Stimulated activated effector memory CD8-positive, alpha-beta T cell treated with anti-CD3 and anti-CD28 coated beads, Interleukin-12 subunit alpha, Interleukin-12 subunit beta, amount 100 ng/mL, for 72 hours (primary cell): ENCODE data around the gene GPR183.

ENCODE experiments used
- ATAC-seq: fragments of 150-1000 bp; cut with Tn5 transposase; 2 replicates; pipeline ENCODE4 v1.10.0; 2021
- DNase-seq, 2 donors: peaks; one replicate each; pipeline ENCODE4 v3.0.0; 2021 to 2022; ENCODE audit warnings: low spot score in 2 of 2
- H3K27ac Mint-ChIP-seq: one replicate; pipeline ENCODE4 v1.8.0; 2022; ENCODE audit warnings: mild to moderate bottlenecking, mixed read lengths
- H3K36me3 Mint-ChIP-seq: one replicate; pipeline ENCODE4 v1.8.0; 2022; ENCODE audit warnings: mild to moderate bottlenecking, mixed read lengths
- H3K4me1 Mint-ChIP-seq: one replicate; pipeline ENCODE4 v1.8.0; 2022; ENCODE audit warnings: mixed read lengths
- H3K4me3 Mint-ChIP-seq: one replicate; pipeline ENCODE4 v1.8.0; 2022; ENCODE audit warnings: mild to moderate bottlenecking, mixed read lengths
- H3K9me3 Mint-ChIP-seq: one replicate; pipeline ENCODE4 v1.8.0; 2022; ENCODE audit warnings: mixed read lengths

The GPR183 gene

DNA sequence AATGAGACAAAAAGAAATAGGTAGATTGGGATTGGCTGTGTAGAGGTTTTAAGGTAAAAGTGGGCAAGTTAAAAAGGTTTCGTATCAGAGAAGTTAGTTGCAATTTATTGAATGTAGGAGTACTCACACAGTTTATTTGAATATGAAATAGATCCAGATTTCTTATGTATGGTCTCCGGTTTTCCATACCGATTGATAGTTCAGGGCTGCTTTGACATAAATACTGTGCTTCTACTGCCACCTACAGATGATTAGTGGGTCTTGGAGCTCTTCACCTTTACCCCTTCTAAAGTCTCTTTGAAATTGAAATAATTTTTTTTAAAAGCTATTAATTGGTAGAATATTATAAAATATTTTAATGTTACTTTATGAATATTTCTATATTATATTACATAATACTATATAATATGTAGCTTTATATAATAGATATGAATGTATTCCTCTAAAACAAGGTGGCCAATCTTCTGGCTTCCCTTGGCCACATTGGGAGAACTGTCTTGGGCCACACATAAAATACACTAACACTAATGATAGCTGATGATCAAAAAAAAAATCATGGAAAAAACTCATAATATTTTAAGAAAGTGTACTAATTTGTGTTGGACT, 41.3 kb downstream of the GPR183 start:
- ATAC-seq, result peak; percentile 67
- Mint-ChIP-seq H3K27ac (no peak overlapping the region), H3K9me3 (no peaks in the 10 kb centered on the region), H3K36me3 (peaks cover 37% of the 10 kb centered on the region), H3K4me1 (peaks cover 42% of the 10 kb centered on the region), H3K4me3 (no peak overlapping the region)
- no peak for DNase-seq

DNA sequence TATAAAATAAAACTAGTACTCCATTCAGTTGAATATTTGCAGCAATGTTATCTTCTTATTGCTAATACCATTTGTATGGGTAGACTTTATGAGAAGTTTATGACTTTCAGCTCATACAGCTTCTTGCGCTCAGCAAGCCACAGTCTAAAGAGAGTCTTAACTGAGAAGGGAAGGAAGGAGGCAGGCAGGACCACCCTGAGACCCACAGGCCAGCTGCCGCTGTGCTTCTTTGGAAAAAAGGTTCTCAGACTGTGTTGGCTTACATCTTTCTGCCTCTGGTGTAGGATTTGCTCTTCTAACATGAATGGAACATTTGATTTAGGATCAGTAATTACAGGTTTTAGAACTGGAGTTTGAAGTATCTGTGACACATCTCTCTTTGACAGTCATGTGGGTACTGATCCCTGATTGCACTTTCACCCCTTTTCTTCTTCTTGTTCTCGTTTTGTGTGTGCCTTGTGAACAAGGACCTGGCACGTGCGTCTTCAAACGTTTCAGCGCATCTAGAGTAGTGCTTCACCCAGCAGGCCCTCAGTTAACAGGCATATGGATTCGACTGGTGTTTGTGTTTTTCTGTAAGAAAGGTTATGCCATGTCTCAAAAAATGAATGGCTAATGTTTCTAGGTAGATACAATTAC, 41.9 kb downstream of the GPR183 start:
- peaks cover 37% of the 10 kb centered on the region for H3K36me3 Mint-ChIP-seq
- H3K27ac Mint-ChIP-seq, result no peak overlapping the region
- H3K4me3 Mint-ChIP-seq, result no peak overlapping the region
- peaks cover 45% of the 10 kb centered on the region for H3K4me1 Mint-ChIP-seq
- DNase-seq (no peak), ATAC-seq (peak; percentile 88)
- H3K9me3 Mint-ChIP-seq, result no peaks in the 10 kb centered on the region

- ATAC-seq (no peak), DNase-seq (no peak)
- Mint-ChIP-seq H3K4me1 (peaks cover 57% of the 10 kb centered on the region), H3K4me3 (no peak overlapping the region), H3K36me3 (peaks cover 46% of the 10 kb centered on the region), H3K9me3 (no peaks in the 10 kb centered on the region), H3K27ac (peak overlapping the region; percentile 58)
Observed at GRCh38 chr13:99264051-99264450, 43.1 kb downstream of the GPR183 start.

- ATAC-seq, result no peak
- peaks cover 45% of the 10 kb centered on the region for H3K36me3 Mint-ChIP-seq
Observed at GRCh38 chr13:99263126-99263785, 43.9 kb downstream of the GPR183 start.

DNA sequence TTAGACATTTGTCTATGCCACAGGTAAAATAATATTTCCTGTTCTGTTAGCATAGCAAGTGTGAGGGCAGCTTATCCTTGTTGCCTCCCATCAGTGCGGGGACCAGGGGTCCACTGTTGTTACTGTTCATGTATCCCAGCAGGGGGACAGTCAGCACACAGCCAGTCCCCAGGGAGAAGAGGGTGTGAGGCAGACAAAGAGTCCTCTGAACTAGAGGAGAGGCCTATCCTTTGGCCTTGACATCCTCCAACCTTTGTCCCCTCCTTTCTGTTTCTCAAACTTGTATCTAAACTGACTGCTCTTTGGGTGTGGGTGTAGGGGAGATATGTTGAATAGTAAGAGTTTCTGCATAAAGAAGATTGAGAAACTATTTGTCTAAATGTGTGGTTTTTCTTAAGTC, 46.1 kb downstream of the GPR183 start:
- no peak overlapping the region for H3K4me3 Mint-ChIP-seq
- peaks cover 64% of the 10 kb centered on the region for H3K4me1 Mint-ChIP-seq
- no peak for DNase-seq
- H3K9me3 Mint-ChIP-seq, result no peaks in the 10 kb centered on the region
- no peak for ATAC-seq
- peaks cover 41% of the 10 kb centered on the region for H3K36me3 Mint-ChIP-seq
- H3K27ac Mint-ChIP-seq, result no peak overlapping the region

More at GRCh38 chr13:99263126-99263785, 43.9 kb downstream of the GPR183 start:
- Mint-ChIP-seq H3K9me3 (no peaks in the 10 kb centered on the region), H3K4me3 (no peak overlapping the region), H3K4me1 (peaks cover 59% of the 10 kb centered on the region), H3K27ac (peak overlapping the region; percentile 58)
- no peak for DNase-seq

GRCh38 chr13:99260216-99260615, 47.0 kb downstream of the GPR183 start:
- Mint-ChIP-seq H3K9me3 (no peaks in the 10 kb centered on the region), H3K4me3 (peak overlapping the region; percentile 78), H3K4me1 (peaks cover 63% of the 10 kb centered on the region), H3K36me3 (peaks cover 43% of the 10 kb centered on the region), H3K27ac (no peak overlapping the region)
- DNase-seq (no peak), ATAC-seq (no peak)

GRCh38 chr13:99258946-99259345, 48.3 kb downstream of the GPR183 start:
- no peak for ATAC-seq
- Mint-ChIP-seq H3K27ac (peak overlapping the region; percentile 87), H3K9me3 (no peaks in the 10 kb centered on the region), H3K4me1 (peaks cover 61% of the 10 kb centered on the region), H3K36me3 (peaks cover 49% of the 10 kb centered on the region), H3K4me3 (peak overlapping the region; percentile 78)
- DNase-seq, result no peak

GRCh38 chr13:99258210-99258860, 48.9 kb downstream of the GPR183 start, which contains the start of gene GPR18:
GPR18 (minus strand) TSS chr13:99258379; CDS start chr13:99255872, 2,507 bp downstream.
- DNase-seq (no peak), ATAC-seq (peak; percentile 93)
- Mint-ChIP-seq H3K4me3 (peak within 1 kb of the TSS; percentile 78), H3K27ac (peak within 1 kb of the TSS; percentile 87), H3K36me3 (peaks cover 55% of the 10 kb centered on the region), H3K4me1 (peaks cover 55% of the 10 kb centered on the region), H3K9me3 (no peaks in the 10 kb centered on the region)

DNA sequence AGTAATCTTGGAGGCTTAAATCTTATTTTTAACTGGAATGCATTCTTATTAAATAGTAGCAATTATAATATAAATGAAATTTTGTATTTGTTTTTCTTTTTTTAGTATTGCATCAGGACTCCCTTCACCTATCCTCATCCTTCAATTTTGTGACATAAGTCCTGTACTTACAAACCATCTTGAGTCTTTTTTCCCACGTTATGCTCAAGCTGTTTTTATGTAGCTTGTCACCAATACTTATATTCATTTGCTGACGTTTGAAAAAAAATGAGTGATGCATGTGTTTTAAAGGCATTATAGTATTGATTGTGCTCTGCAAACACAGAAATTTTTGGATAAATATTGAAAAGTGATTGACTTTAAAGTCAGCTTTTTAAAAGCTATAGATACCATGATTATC, 49.9 kb downstream of the GPR183 start:
- peaks cover 60% of the 10 kb centered on the region for H3K36me3 Mint-ChIP-seq
- peak overlapping the region; percentile 78 for H3K4me3 Mint-ChIP-seq
- ATAC-seq (no peak), DNase-seq (no peak)
- H3K9me3 Mint-ChIP-seq, result no peaks in the 10 kb centered on the region
- H3K4me1 Mint-ChIP-seq, result peaks cover 51% of the 10 kb centered on the region
- peak overlapping the region; percentile 87 for H3K27ac Mint-ChIP-seq

GRCh38 chr13:99256709-99257108, 50.5 kb downstream of the GPR183 start:
- DNase-seq, result no peak
- peaks cover 56% of the 10 kb centered on the region for H3K4me1 Mint-ChIP-seq
- peak overlapping the region; percentile 78 for H3K4me3 Mint-ChIP-seq
- no peak for ATAC-seq
- peak overlapping the region; percentile 87 for H3K27ac Mint-ChIP-seq
- peaks cover 63% of the 10 kb centered on the region for H3K36me3 Mint-ChIP-seq
- H3K9me3 Mint-ChIP-seq, result no peaks in the 10 kb centered on the region

DNA sequence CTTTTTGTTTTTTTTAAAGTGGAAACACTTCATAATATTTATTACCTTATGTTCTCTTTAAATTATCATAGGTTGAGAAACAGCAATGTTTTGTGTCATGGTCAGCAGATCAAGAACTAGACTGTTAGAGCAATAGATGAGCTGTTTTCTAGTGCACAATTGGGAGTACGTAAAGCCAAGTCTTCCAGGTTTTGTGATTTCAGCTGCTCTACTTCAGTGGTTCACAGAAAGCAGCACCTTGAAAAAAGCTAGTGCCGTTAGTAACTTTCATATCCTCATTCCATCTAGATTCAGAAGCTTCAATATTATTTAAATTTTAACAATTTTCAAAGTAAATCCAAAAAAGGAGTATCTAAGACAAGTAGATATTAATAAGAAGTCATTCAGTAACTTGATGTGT, 50.9 kb downstream of the GPR183 start:
- H3K4me1 Mint-ChIP-seq, result peaks cover 56% of the 10 kb centered on the region
- H3K27ac Mint-ChIP-seq, result peak overlapping the region; percentile 87
- no peaks in the 10 kb centered on the region for H3K9me3 Mint-ChIP-seq
- ATAC-seq, result no peak
- peak overlapping the region; percentile 78 for H3K4me3 Mint-ChIP-seq
- DNase-seq, result no peak
- peaks cover 65% of the 10 kb centered on the region for H3K36me3 Mint-ChIP-seq

- Mint-ChIP-seq H3K4me1 (peaks cover 57% of the 10 kb centered on the region), H3K9me3 (no peaks in the 10 kb centered on the region), H3K36me3 (peaks cover 72% of the 10 kb centered on the region), H3K4me3 (peak overlapping the region; percentile 78), H3K27ac (peak overlapping the region; percentile 87)
- ATAC-seq (no peak), DNase-seq (no peak)
Observed at GRCh38 chr13:99255271-99255670, 51.9 kb downstream of the GPR183 start.

DNA sequence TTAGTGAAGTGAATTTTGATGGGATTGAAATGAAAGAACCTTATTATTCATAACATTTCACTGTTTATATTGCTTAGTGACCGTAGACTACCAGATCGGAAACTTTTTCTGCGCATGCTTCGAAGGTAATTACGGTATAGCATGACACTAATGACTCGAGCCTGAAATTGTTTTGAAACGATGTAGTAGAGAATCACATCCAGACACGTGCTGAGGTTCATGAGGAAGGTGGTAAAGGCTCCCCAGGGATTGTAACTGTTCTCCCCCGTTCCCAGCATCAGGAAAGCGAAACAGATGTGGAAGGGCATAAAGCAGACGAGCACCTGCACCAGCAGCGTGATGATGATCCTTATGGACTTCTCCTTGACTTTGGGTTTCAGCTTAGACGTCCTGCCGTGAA, 52.4 kb downstream of the GPR183 start:
- Mint-ChIP-seq H3K27ac (peak overlapping the region; percentile 87), H3K9me3 (no peaks in the 10 kb centered on the region), H3K4me3 (peak overlapping the region; percentile 78), H3K36me3 (peaks cover 74% of the 10 kb centered on the region), H3K4me1 (peaks cover 54% of the 10 kb centered on the region)
- DNase-seq (no peak), ATAC-seq (peak; percentile 35)

GRCh38 chr13:99251921-99252320, 55.3 kb downstream of the GPR183 start:
- H3K27ac Mint-ChIP-seq, result peak overlapping the region; percentile 82
- ATAC-seq, result no peak
- peak overlapping the region; percentile 14 for H3K4me3 Mint-ChIP-seq
- H3K36me3 Mint-ChIP-seq, result peaks cover 80% of the 10 kb centered on the region
- peaks cover 2% of the 10 kb centered on the region for H3K9me3 Mint-ChIP-seq
- H3K4me1 Mint-ChIP-seq, result peaks cover 52% of the 10 kb centered on the region
- DNase-seq, result no peak
